ENCODE measurements around the gene TUSC2. TPM values are rescaled to one million over a fixed set of nuclear protein-coding genes. Genes with fewer than 3 reads are reported as not detected.

Gene TUSC2
- total and polyA plus RNA-seq, 2 of the 8 experiments (the other 6 are each of a cell fraction or from before 2014, with no cell fraction given): 33.3 to 65.4 TPM

DNA sequence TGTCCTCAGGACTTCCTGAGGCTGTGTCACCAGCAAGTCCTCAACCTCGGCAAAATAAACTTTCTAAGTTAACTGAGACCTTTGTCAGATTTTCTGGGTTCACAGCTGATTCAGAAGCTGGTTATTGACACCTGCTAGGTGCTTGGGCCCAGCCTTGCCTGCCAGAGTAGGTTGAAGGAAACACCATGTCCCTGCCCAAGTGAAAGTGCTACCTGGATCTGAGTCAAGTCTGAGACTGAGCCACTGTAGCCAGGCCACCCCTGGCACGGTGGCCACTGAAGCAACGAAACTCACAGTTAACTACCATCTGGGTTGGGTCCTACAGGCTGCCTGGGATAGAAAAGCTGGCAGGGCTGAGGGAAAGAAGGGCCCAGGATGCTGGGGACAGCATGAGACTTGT, 13.7 kb downstream of the TUSC2 start:
- H2AK5ac ChIP-seq (ENCODE audit: low read depth, low read length): no peak overlapping the region
- peaks cover 9% of the 10 kb centered on the region for H3K79me1 ChIP-seq (ENCODE audit: low read depth, low read length)
- peaks cover 0 to 3% (median 1%) of the 10 kb centered on the region in 4 experiments; a peak in 1 of 7 replicates for H3K4me1 ChIP-seq (replicated peaks in 1 of 4; ENCODE audit: control insufficient read depth in 3 of 4, insufficient read depth in 4 of 4, low read length in 3 of 4)
- H3K23me2 ChIP-seq (ENCODE audit: low read depth, low read length): no peaks in the 10 kb centered on the region
- no peak overlapping the region for H3K4me2 ChIP-seq (ENCODE audit: insufficient read depth in 1 of 2, low read depth in 2 of 2, low read length in 2 of 2)
- H3K4me3 ChIP-seq (ENCODE audit: extremely low read depth in 1 of 4, insufficient read depth in 2 of 4, low read depth in 3 of 4, low read length in 4 of 4): no peak overlapping the region
- no peak overlapping the region for H4K8ac ChIP-seq (ENCODE audit: extremely low read depth, insufficient read depth, low read length)
- no peak overlapping the region for H3K56ac ChIP-seq (replicated peaks; ENCODE audit: insufficient read length, low read depth, low read length)
- no peak overlapping the region for H3K9ac ChIP-seq (replicated peaks in 1 of 4; ENCODE audit: extremely low read depth in 1 of 4, low read depth in 3 of 4, low read length in 3 of 4)
- DNase-seq (ENCODE audit: low read depth in 1 of 2, low spot score in 2 of 2) (no peak), FAIRE-seq (no peak)
- TF ChIP-seq NANOG (IDR thresholded peaks at IDR 0.05; ENCODE audit: insufficient read depth, low read depth, low read length, poor library complexity, severe bottlenecking) (no peak), CTBP2 (IDR thresholded peaks at IDR 0.05; ENCODE audit: borderline replicate concordance, insufficient read depth, insufficient read length, low read length) (no peak), MAX (IDR thresholded peaks at IDR 0.05) (no peak), TAF7 (optimal IDR thresholded peaks at IDR 0.05; ENCODE audit: borderline replicate concordance, low read depth, low read length) (no peak), KDM4A (IDR thresholded peaks at IDR 0.05; ENCODE audit: low read depth, low read length, severe bottlenecking) (no peak), KDM1A (IDR thresholded peaks at IDR 0.05; ENCODE audit: borderline replicate concordance, low read length) (no peak), SIX5 (IDR thresholded peaks at IDR 0.05; ENCODE audit: low read depth, low read length) (no peak)
- TF ChIP-seq, protein P1, sequence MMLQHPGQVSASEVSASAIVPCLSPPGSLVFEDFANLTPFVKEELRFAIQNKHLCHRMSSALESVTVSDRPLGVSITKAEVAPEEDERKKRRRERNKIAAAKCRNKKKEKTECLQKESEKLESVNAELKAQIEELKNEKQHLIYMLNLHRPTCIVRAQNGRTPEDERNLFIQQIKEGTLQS (IDR thresholded peaks at IDR 0.05; ENCODE audit: insufficient read depth, low read depth, low read length): no peak
- no peak overlapping the region for H2BK12ac ChIP-seq (ENCODE audit: low read depth, low read length)
- H4K20me1 ChIP-seq (replicated peaks in 1 of 2; ENCODE audit: control insufficient read depth in 1 of 2, insufficient read depth in 2 of 2, low read length in 2 of 2): peaks cover 16 to 26% of the 10 kb centered on the region in 2 experiments
- no peak overlapping the region for H3K27ac ChIP-seq (ENCODE audit: low read depth, low read length)
- H4K5ac ChIP-seq (ENCODE audit: insufficient read length, low read depth, low read length): no peak overlapping the region
- no peak overlapping the region for H3K14ac ChIP-seq (ENCODE audit: insufficient read length)
- no peak overlapping the region for H2BK120ac ChIP-seq (replicated peaks; ENCODE audit: low read depth, low read length)
- H2BK20ac ChIP-seq (ENCODE audit: low read length): no peak overlapping the region
- H3K27me3 ChIP-seq (replicated peaks in 1 of 4; ENCODE audit: control insufficient read depth in 3 of 4, extremely low read depth in 1 of 4, insufficient read depth in 3 of 4, low read length in 3 of 4): no peaks in the 10 kb centered on the region
- no peak overlapping the region for H4K91ac ChIP-seq (replicated peaks; ENCODE audit: insufficient read length, low read length)
- 92% methylated on average over 3 of the region's 3 CpGs; no CpG with 5 or more reads in 1 of the 2 experiments for WGBS, 2 experiments (ENCODE audit: extremely low coverage in 1 of 2, insufficient coverage in 1 of 2, insufficient read length in 1 of 2, insufficient replicate concordance in 2 of 2, low coverage in 1 of 2, low lambda C conversion rate in 2 of 2, missing lambda C conversion rate in 1 of 2)
- peaks cover 9 to 27% (median 21%) of the 10 kb centered on the region in 4 experiments for H3K36me3 ChIP-seq (ENCODE audit: control insufficient read depth in 2 of 4, insufficient read depth in 4 of 4, low read length in 3 of 4)
- no peak overlapping the region for H2AFZ ChIP-seq (ENCODE audit: low read length)
- POLR2A ChIA-PET (ENCODE audit: partially characterized antibody): interaction anchor here (1.1 to 12.6 kb wide), 4 partner anchors 12 to 36 kb away, joined by 3 to 149 read pairs (median 6); partner anchors contain the start of genes CYB561D2, HYAL1, HYAL3 and NAA80
- peaks cover 0 to 10% of the 10 kb centered on the region in 2 experiments; a peak in 2 of 4 replicates for H3K79me2 ChIP-seq (ENCODE audit: control insufficient read depth in 1 of 2, insufficient read depth in 2 of 2, low read length in 2 of 2)
- CTCF ChIA-PET (ENCODE audit: partially characterized antibody): interaction anchor here (0.6 to 1.8 kb wide), 5 partner anchors 9 to 657 kb away, joined by 3 to 12 read pairs (median 4); partner anchors contain the start of genes HYAL3, LSMEM2 and NAA80
- H3K18ac ChIP-seq (ENCODE audit: extremely low read depth, low read length): no peak overlapping the region
- no peak overlapping the region for H3K23ac ChIP-seq (ENCODE audit: insufficient read length)
- H3K4ac ChIP-seq (replicated peaks; ENCODE audit: insufficient read length, low read depth, low read length): no peak overlapping the region
- no peak overlapping the region for H2BK5ac ChIP-seq (ENCODE audit: low read depth, low read length)
- H3K9me3 ChIP-seq (ENCODE audit: insufficient read depth in 2 of 2, low read depth in 1 of 2, low read length in 1 of 2): peaks cover 7 to 13% of the 10 kb centered on the region in 2 experiments; a peak in 2 of 4 replicates
- no peak overlapping the region for H2BK15ac ChIP-seq (ENCODE audit: low read length)
